Gastroesophageal sphincter (tissue), 3 donors: Measurements from ENCODE around the gene GLB1L3.
"Not testable (repeated sequence)": the region's sequence is repeated elsewhere in the genome, so short reads cannot be mapped to it uniquely, and the experiment has no call there.

Source experiments
- CTCF ChIP-seq, 4 experiments: fragments of 200-600 bp in 2 of 4; fragments of 450-650 bp in 2 of 4; sonication (generic) in 1 of 4; IDR thresholded peaks; one replicate each; pipeline ENCODE4 v1.5.1; 2017 to 2019; ENCODE audit warnings: antibody characterized with exemption in 4 of 4, mild to moderate bottlenecking in 2 of 4, moderate library complexity in 2 of 4
- POLR2AphosphoS5 ChIP-seq: sonication (generic); formaldehyde crosslinking; IDR thresholded peaks from one replicate; pipeline ENCODE4 v1.6.1; 2017; ENCODE audit warnings: antibody characterized with exemption

- TF ChIP-seq POLR2AphosphoS5; CTCF (IDR thresholded peaks at IDR 0.05): not testable (repeated sequence)
Observed at GRCh38 chr11:134281635-134282034, 5.5 kb downstream of the GLB1L3 start.
